Peyer's patch (tissue), 4 donors: ENCODE data around the gene VANGL2.

Experiments
- CTCF ChIP-seq, 6 experiments: fragments of 450-650 bp in 4 of 6; fragments of 200-600 bp in 2 of 6; sonication (generic) in 1 of 6; IDR thresholded peaks; one replicate each; pipeline ENCODE4 v1.5.1; 2017 to 2019; ENCODE audit warnings: antibody characterized with exemption in 6 of 6, mild to moderate bottlenecking in 3 of 6, moderate library complexity in 1 of 6
- POLR2A ChIP-seq, 2 donors: fragments of 450-650 bp; IDR thresholded peaks; one replicate each; pipeline ENCODE4 v1.5.1; 2017; ENCODE audit warnings: antibody characterized with exemption in 2 of 2, mild to moderate bottlenecking in 2 of 2, moderate library complexity in 2 of 2

DNA sequence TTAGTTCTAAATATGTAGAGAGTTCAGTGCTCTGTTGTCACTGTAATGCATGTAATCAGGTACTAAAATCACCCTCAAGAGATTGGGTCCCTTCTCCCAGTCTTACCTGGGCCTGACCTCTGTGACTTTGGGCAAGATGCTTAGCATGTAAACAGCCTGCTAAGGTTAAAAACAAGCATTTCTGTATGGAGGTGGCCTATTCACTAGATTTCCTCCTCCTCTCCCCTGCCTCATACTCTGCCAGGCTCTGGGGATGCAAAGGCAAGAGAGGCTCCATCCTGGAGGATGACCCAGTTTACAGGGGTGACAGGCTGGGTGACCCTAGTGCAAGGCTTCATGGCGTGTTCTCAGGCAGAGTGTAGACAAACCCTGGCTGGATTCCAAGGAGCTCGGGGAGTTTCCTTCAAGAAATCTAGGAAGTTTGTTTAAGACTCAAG, 28.8 kb downstream of the VANGL2 start:
- TF ChIP-seq CTCF (IDR thresholded peaks at IDR 0.05) (no peak), POLR2A (IDR thresholded peaks at IDR 0.05) (no peak)
